Measurements from ENCODE around the gene SSTR3.

DNA sequence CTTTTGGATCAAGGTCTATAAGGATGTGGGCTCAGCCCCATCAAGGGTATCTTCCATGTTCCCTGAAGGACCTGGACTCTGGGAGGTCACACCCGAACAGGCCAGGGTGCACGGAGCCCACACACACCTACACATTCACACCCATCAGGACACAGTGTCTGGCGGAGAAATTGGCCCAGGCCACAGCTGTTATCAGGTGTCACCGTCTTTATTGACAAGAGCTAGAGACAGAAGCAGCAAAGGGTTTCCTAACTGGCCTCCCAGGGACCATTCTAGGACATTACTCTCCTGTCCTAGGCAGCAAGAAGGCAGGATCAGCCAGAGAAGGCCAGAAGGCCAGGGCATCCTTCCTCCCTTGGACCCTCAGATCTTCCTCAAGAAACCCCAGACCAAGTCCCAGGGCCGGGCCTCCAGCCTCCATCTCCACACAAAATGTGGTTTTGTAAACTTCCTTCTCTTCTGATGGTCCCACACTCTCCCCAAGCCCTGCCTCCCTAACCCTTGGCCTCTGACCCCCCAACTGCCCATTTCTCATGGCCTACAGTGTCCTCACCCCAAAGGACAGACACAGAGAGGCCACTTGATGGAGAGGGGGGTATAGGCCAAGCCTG, 8.1 kb downstream of the SSTR3 start:
- TF ChIP-seq EZH2 (IDR thresholded peaks at IDR 0.05; ENCODE audit: borderline replicate concordance, insufficient read depth, low read depth, low read length, poor library complexity, severe bottlenecking), result no peak
- TF ChIP-seq CTCF (IDR thresholded peaks at IDR 0.05), result no peak

Measured in B cell (primary cell).